HL-60/S4 treated with retinoic acid at 250 ng/mL for 4 days and 3 days (cell line): ENCODE data around the gene ZNF620.
"Not testable (repeated sequence)": the region's sequence is repeated elsewhere in the genome, so short reads cannot be mapped to it uniquely, and the experiment has no call there.

ENCODE experiments used
- in situ Hi-C: fragments of 300-500 bp; cut with MboI; formaldehyde crosslinking; loops from 2 replicates; pipeline ENCODE4 v1.7.0; 2022; ENCODE audit warnings: low sequenced_read_pairs

The ZNF620 gene

DNA sequence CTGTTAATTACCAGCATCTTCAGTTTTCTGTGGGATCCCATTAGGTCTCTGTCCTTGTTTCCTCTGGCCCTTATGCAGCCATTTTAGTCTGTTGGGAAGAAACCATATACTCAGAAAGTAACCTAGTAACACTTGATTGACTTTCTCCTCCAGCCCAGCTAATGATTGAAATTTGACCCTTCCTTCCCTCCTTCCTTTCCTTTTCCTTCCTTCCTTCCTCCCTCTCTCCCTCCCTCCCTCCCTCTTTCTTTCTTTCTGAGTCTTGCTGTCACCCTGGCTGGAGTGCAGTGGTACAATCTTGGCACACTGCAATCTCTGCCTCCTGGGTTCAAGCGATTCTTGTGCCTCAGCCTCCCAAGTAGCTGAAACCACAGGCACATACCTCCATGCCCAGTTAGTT, 5.9 kb upstream of the ZNF620 start:
- in situ Hi-C loops, result no loop called here

DNA sequence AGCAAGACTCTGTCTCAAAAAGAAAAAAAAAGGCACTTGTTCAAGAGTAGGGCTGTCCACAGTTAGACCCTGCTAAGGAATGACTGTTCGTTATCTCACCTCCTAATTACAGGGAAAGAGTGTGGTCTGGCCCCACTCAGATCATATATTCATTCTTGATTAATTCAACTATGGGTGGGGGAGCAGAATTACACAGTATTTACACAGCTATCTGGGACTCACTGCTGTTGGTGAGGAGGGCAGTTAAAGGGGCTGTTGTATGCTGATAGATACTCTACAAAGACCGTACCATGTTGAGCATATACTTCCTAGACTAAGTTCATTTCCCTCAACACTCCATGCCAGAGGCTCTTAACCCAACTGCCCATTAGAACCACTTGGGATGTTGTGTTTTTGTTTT, 3.8 kb upstream of the ZNF620 start:
- in situ Hi-C loops, result no loop called here

DNA sequence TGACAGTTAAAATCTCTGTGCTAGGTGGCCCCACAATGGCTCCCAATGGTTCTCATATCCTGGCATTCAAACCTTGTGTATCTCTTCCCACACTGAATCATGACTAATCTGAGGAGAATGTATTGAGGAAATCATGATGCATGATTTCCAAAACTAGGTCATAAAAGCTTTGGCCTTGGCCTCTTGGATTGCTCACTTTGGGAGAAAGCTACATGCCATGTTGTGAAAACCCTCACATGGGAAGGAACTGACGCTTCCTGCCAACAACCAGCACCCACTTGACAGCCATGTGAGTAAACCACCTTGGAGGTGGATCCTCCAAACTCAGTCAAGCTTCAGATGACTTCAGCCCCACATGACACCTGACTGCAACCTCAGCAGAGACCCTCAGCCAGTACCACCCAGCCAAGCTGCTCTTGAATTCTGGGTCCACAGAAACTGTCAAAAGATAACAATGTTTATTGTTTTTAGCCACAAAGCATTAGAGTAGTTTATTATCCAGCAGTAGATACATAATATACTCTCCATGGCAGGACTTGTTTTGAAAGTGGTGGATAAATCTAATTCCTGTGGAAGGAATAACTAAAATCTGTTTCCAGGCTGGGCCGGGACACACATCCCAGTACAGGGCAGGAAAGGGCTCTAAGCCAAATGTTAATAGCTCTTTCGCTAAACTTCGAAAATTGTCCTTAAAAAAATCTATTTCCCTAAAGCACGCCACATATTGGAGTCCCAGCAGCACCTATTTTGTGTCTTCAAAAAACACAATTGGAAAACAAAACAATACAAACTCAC, 1.0 kb upstream of the ZNF620 start:
- in situ Hi-C loops, result no loop called here

DNA sequence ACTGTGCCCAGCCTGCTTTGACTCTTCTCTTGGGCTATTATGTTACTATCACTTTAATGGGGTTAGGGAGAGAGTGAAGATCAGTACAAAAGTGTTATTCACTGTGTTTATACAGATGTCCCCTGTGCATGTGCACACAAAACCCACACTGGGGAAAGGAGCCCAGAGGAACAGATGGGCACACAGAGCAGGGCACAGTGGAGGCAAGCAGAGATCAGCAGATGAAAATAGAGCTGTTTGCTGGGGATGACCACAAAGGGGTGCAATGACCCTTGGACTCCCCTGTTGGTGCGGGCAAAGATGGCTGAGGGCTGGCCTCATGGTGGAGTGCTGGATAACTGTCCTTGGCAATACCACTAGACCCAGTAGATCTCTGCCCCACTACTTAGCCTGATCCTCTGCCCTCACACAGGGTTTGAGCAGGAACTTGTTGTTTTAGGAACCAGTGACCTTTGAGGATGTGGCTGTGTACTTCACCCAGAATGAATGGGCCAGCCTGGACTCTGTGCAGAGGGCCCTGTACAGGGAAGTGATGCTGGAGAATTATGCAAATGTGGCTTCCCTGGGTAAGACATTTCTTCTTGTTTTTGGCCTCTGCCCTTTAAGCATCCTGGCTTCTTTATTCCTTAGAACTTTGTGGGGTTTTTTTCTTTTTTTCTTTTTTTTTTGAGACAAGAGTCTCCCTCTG, 5.3 kb downstream of the ZNF620 start:
- in situ Hi-C loops, result no loop called here

DNA sequence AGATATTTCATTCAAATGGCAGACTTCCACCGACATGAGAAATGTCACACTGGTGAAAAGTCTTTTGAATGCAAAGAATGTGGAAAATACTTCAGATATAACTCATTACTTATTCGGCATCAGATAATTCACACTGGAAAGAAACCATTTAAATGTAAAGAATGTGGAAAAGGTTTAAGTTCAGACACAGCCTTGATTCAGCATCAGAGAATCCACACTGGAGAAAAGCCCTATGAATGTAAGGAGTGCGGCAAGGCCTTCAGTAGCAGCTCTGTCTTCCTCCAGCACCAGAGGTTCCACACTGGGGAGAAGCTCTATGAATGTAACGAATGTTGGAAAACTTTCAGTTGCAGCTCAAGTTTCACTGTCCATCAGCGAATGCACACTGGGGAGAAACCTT, 10.4 kb downstream of the ZNF620 start:
- in situ Hi-C loops, result no loop called here

DNA sequence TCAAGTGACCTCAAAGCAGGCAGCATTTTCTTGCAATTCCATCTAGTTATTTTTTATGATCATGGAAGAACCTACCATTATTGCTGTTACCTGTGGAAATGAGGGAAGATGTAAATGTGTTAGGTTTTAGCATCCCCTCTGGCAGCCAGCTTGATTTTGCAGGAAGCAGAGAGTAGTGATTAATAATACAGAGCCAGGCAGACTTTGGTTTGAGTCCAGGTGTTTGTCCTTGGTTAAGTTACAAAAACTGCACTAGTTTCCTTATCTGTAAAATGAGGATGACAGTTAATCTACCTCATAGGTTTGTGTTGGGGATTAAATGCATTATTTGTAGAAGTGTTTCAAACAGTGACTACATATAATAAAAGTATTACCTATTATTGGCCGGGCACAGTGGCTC, 12.2 kb downstream of the ZNF620 start:
- in situ Hi-C loops, result no loop called here

DNA sequence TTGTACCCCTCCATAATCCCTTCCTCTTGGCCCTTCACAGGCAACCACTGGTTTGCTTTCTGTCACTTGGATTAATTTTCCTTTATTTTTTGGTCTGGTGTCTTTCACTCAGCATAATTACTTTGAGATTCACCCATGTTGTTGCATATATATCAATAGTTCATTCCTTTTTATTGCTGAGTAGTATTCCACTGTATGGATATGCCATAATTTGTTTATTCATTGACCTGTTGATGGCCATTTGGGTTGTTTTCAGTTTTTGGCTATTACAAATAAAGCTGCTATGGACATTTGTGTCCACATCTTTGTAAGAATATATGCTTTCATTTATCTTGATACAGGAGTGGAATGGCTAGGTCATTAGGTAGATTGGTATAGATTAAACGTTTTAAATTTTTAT, 13.0 kb downstream of the ZNF620 start:
- in situ Hi-C loops, result no loop called here

DNA sequence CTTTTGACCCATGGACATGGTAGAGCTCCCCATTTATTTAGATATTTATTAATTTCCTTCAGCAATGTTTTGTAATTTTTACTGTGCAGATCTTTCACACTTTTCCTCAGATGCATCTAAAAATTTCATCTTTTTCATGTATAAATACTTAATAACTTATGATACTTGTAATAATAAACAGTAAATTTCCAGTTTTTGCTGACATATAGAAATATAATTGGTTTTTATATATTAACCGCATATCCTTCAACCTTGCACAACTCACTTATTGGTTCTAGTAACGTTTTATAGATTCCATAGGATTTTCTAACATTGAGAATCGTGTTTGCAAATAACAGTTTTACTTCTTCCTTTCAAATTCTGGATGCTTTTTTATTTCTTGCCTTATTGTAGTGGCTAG, 15.4 kb downstream of the ZNF620 start:
- in situ Hi-C loops, result no loop called here

DNA sequence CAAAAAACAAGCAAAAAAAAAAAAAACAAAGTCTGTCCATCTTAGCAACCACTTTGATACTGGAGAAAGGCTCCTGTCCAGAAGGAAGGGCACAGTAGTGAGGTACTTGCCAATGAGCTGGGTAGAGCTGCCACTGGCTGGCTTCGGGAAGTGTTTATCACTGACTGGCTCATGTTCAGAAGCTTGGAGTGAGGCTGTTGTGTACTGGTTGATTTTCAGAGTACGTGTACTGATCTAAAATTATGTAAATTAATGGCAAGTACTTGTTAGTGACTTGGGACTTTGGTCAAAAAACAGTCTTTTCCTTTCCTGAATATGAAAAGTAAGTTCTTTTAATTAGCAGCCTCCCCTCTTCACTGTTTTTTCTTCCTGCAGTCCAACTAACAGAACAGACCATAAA, 17.9 kb downstream of the ZNF620 start:
- in situ Hi-C loops, result no loop called here

DNA sequence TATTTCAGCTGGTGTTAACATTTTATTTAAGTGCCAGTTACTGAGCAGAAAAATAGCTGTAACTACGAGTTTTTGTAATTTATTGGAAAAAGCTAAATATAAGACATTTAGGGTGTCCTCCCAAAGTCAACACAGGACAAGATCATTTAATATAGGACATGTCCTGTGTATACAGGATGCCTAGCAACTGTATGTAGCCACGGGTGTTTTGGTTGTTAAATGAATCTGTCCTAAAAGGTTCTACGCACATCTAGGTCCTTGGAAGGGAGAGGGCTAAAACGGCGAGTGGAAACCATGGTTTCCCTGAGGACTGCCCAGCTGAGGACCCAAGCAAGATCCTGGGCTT, 18.4 kb downstream of the ZNF620 start:
- in situ Hi-C loops, result no loop called here

DNA sequence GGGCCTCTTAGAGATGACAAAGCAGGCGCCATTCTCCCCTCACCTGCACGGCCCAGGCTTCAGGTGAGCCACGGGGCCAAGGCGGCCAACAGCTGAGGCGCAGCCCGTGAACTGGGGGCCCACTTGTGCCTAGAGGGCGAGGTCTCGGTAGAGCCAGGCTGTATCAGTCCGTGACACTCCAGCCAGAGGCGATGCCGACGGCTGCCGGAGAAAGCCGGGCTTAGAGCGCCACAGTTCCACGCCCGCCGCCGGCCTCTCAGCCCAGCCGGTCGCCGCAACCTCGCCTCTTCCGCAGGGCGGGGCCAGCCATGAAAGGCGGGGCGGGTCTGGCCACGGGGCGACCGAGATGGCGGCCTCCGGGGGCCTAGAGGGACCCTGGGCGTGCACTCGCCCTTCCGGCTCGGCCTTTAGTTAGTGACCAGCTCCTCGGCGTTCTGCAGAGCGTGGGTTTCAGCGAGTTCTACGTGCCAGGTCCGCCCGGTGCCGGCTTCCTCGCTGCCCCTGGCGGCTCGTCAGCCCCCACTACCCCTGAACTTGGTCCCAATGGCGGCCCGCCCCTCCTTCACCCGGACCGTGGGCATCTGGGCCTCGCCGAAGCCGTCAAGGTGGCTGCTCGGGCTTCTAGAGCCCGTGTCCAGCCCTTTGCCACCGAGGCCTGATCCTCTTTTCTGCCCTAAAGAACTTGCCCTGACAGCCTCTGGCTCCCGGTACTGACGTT, 18.9 kb downstream of the ZNF620 start, which contains the start of gene ZNF621:
ZNF621 (plus strand) TSS at position 393 of the 718 bp plus-strand sequence. CDS start 881 bp downstream, outside the sequence.
- in situ Hi-C loops, result no loop called here

DNA sequence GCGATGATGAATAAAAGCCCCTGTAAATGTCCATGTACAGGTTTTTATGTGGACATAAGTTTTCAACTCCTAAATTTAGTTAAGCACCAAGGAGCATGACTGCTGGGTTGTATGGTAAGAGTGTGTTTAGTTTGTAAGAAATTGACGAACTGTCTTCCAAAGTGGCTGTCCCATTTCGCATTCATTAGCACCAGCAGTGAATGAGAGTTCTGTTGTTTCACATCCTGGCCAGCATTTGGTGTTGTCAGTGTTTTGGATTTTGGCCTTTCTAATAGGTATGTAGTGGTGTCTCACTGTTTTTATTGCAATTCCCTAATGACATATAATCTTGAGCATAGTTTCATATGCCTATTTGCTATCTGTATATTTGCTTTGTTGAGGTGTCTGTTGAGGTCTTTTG, 22.6 kb downstream of the ZNF620 start:
- in situ Hi-C loops, result no loop called here

DNA sequence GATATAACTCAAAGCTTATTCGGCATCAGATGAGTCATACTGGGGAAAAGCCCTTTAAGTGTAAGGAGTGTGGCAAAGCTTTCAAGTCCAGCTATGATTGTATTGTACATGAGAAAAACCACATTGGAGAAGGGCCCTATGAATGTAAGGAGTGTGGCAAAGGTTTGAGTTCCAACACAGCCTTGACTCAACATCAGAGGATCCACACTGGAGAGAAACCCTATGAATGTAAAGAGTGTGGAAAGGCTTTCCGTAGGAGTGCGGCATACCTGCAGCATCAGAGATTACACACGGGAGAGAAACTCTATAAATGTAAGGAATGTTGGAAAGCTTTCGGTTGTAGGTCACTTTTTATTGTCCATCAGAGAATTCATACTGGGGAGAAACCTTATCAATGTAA, 26.4 kb downstream of the ZNF620 start:
- in situ Hi-C loops, result no loop called here

DNA sequence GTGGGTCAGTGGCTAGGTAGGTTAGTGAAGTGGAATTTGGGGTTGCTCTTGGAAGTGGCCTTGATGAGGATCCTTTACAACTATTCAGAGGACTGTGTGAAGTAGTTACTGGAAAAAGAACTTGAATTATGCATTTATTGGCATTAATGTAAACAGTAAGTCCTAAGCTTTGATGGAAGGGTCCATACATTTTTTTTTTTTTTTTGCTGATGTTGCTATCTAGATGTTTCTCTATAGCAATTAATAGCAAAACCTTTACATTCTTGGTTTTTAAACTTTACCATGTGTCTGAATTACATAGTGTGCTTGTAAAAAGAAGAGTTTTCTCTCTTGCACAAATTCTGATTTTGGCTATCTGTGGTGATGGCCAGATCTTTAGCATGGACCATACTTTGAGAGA, 28.4 kb downstream of the ZNF620 start:
- in situ Hi-C loops, result no loop called here

DNA sequence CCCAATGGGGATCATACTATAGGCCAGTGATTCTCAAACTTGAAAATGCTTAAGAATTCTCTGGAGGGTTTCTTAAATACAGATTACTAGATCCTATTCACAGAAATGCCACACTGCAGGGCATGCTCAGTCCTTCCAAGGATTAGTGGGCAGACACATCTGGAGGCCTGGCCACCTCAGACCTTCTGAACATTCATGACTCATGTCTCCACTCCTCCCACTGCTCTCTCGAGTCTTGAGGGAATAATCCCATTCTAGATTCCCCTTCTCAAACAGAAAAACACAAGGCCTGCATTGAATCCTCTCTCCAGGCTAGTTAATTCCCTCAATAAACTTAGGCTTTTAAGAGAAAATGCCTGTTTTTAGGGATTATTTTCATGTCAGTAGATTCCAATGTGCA, 41.0 kb downstream of the ZNF620 start:
- in situ Hi-C loops, result no loop called here

DNA sequence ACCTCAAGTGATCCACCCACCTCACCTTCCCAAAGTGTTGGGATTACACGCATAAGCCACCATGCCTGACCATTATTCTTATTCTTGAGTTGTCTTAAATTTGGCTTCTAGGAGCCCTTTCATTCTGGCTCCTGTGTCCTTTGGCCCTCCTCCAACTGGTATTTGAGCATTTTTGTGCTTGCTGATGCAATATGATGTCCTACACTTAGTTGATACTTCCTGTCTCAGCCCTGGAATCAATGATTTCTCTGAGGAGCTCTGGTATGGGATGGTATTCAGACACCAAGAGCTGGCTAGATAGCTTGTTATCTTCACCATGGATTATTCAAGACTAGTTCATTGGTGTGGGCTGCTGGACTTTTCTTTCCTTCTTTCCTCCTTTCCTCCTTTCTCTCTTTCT, 44.3 kb downstream of the ZNF620 start:
- in situ Hi-C loops, result no loop called here

DNA sequence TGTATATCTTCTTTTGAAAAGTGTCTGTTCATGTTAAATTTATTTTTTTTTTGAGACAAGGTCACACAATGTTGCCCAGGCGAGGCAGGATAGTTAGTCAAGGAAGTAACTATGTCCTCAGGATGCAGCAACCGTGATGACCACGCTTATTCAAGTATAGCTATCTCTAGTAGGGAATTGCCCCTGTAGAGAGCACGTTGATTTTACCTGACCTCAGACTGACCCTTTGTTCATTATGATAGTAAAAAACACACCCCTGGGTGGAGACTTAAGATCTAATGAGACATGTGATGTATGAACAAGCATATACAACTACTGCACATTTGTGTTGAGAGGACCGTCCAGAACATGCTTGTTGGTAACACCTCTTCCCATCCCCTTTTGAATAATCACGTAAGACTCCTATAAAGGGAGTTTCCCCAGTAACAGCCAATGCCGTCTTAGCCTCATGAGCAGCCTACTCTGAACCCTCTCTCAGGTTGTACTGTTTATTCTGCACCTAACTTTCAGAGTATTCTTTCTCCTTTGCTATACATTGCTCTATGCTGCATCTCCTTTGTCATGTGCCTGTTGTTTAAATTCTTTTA, 51.8 kb downstream of the ZNF620 start:
- in situ Hi-C loops, result no loop called here

DNA sequence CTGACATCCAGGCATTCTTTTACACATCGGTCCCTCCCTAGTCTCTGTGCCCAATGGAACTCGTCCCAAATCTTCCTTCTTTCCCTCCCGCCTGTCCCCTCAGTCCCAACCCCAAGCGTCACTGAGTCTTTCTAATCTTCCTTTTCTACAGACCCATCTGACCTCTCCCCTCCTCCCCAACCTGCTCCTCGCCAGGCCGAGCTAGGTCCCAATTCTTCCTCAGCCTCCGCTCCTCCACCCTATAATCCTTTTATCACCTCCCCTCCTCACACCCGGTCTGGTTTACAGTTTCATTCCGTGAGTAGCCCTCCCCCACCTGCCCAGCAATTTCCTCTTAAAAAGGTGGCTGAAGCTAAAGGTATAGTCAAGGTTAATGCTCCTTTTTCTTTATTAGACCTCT, 56.6 kb downstream of the ZNF620 start:
- in situ Hi-C loops, result not testable (repeated sequence)

DNA sequence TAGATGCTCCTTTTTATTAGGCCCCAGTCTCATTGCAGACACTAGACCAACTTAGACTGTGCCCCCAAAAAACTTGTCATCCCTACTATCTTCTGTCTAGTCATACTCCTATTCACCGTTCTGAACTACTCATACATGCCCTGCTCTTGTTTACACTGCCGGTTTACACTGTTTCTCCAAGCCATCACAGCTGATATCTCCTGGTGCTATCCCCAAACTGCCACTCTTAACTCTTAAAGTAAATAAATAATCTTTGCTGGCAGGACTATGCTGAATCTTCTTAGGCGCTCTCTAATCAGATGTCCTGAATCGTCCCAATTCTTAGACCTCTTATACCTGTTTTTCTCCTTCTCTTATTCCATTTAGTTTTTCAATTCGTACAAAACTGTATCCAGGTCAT, 59.8 kb downstream of the ZNF620 start:
- in situ Hi-C loops, result not testable (repeated sequence)

DNA sequence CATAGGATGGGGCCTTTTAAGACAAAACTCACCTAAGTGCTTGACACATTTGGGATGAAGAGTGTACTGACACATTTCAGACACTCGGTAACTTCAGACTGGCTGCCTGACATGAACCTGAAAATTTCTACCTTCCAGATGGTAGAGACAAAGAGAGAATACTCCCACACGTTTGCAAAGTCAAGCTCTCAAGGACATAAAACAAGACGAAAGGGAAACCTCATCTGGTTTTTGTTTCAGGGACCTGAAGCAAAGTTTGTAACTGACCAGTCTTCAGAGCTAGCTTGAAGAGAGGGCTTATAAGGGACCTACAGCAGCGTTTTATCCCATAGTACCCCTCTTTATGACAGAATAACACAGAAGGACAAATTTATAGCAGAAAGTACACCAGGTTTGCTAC, 60.9 kb downstream of the ZNF620 start:
- in situ Hi-C loops, result no loop called here
